A549 treated with DMSO at 1 μM for 4 hours (cell line): ENCODE data around the gene ZNF141. TPM values are rescaled to one million over a fixed set of nuclear protein-coding genes. Genes with fewer than 3 reads are reported as not detected.

ENCODE experiments used
- total RNA-seq: library from RNA; stranded (reverse); fragments of 200-300 nt; extraction: Qiagen RNA extraction; gene quantifications from 5 replicates; pipeline ENCODE4 v1.2.3, GENCODE V29; 2022; ENCODE audit warnings: low read depth

Gene ZNF141
- total RNA-seq: 2.4 to 3.7 TPM (median 3.0 TPM) in 5 replicates

GRCh38 chr4:337143-337931, at the start of gene ZNF141:
Gene ZNF141 (plus strand): TSS chr4:337814. CDS start chr4:337984, 170 bp downstream.

GRCh38 chr4:304969-305680, 32.5 kb upstream of the ZNF141 start, which contains the start of gene ZNF732:
Gene ZNF732 (minus strand): TSS chr4:305474. CDS start chr4:305310, 164 bp downstream.

Other genes starting within 250 kb of the ZNF141 start
- gene ZNF718, start 213.3 kb upstream of the ZNF141 start, total RNA-seq: 0.29 to 0.66 TPM (median 0.52 TPM) in 5 replicates
- not detected in 5 replicates for gene ZNF732, start 32.3 kb upstream of the ZNF141 start, total RNA-seq
- 11.7 to 18.8 TPM (median 16.4 TPM) in 5 replicates for gene ZNF721, start 161.3 kb downstream of the ZNF141 start, total RNA-seq
- 22.9 to 28.6 TPM (median 26.0 TPM) in 5 replicates for gene PIGG, start 161.4 kb downstream of the ZNF141 start, total RNA-seq
- gene TMEM271, start 238.5 kb downstream of the ZNF141 start, total RNA-seq: not detected in 5 replicates